Measurements from ENCODE around the gene MLPH. TPM values are rescaled to one million over a fixed set of nuclear protein-coding genes. Genes with fewer than 3 reads are reported as not detected.

Gene MLPH
- total and polyA plus RNA-seq, 12 donors = 9.7 to 60.0 (median 40.8) TPM

DNA sequence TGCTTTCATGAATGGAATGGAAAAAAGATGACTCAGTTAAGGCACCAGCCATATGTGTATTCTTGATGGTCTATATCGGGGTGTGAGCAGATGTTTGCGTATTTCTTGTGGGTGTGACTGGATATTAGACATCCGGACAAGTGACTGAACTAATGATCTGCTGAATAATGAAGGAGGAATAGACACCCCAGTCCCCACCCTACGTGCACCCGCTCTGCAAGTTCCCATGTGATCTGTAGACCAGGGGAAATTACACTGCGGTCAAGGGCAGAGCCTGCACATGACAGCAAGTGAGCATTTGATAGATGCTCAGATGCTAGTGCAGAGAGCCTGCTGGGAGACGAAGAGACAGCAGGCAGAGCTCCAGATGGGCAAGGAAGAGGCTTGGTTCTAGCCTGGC is 66.9 kb downstream of the MLPH start:
- Histone ChIP-seq H3K36me3 (peaks cover 0 to 24% (median 0%) of the 10 kb centered on the region in 9 donors), H3K27ac (no peak overlapping the region), H3K27me3 (no peaks in the 10 kb centered on the region), H3K4me3 (no peak overlapping the region), H3K9me3 (peaks cover 0 to 21% (median 11%) of the 10 kb centered on the region in 11 donors), H3K4me1 (peaks cover 0 to 4% (median 3%) of the 10 kb centered on the region in 9 donors)
- ATAC-seq (no peak), DNase-seq (no peak)
- intact Hi-C loops (cut with DNase I) = no loop called here
- no peak for TF ChIP-seq CTCF (IDR thresholded peaks at IDR 0.05)
- WGBS, 2 donors = 83 to 91% methylated on average over 7 of the region's 7 CpGs

- Histone ChIP-seq H3K4me1 (peaks cover 0 to 12% (median 9%) of the 10 kb centered on the region in 9 donors), H3K27ac (no peak overlapping the region), H3K4me3 (no peak overlapping the region), H3K9me3 (peaks cover 0 to 21% (median 11%) of the 10 kb centered on the region in 11 donors), H3K27me3 (no peaks in the 10 kb centered on the region), H3K36me3 (peaks cover 0 to 24% (median 0%) of the 10 kb centered on the region in 9 donors)
- TF ChIP-seq CTCF (IDR thresholded peaks at IDR 0.05) = no peak
- no peak for DNase-seq
- intact Hi-C loops (cut with DNase I) = no loop called here
- WGBS, 2 donors = 99 to 100% methylated on average over 1 of the region's 1 CpG
- no peak for ATAC-seq
These were observed 68.5 kb downstream of the MLPH start for GRCh38 chr2:237555560-237555959.

DNA sequence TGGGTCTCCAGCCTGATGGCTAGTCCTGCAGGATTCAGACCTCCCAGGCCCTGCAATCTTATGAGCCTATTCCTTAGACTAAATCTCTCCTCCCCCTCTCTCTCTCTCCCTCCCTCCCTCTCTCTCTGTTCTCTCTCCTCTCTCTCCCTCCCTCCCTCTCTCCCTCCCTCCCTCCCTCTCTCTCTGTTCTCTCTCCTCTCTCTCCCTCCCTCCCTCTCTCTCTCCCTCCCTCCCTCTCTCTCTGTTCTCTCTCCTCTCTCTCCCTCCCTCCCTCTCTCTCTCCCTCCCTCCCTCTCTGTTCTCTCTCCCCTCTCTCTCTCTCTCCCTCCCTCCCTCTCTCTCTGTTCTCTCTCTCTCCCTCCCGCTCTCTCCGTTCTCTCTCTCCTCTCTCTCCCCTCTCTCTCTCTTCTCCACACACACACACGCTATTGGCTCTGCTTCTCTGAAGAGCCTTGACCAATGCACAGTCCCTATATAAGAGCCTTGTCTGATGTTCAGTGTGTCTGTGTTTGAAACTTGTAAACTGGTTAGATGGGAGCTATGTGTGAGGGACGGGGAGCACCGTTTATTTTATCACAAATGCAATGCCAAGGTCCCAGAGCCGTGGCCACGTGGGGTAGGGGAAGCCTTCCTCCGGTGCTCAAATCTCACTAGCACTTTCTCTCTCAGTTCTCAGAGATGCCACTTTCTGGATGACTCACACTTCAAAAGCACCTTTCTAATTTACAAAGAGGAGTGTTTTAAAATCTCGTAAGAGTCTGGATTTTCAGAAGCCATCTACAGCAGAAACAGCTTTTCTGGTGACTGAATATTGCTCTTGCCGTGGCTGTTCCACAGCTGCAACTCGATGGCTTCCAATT is 70.0 kb downstream of the MLPH start:
- no peak for TF ChIP-seq CTCF (IDR thresholded peaks at IDR 0.05)
- whole genome bisulfite sequencing, 2 donors = 62 to 64% methylated on average over 11 of the region's 11 CpGs
- Histone ChIP-seq H3K9me3 (peaks cover 0 to 21% (median 11%) of the 10 kb centered on the region in 11 donors), H3K4me1 (peaks cover 0 to 12% (median 9%) of the 10 kb centered on the region in 9 donors), H3K27ac (no peak overlapping the region), H3K36me3 (peaks cover 0 to 24% (median 0%) of the 10 kb centered on the region in 9 donors), H3K4me3 (no peak overlapping the region), H3K27me3 (no peaks in the 10 kb centered on the region)
- intact Hi-C loops (cut with DNase I) = no loop called here
- DNase-seq (no peak), ATAC-seq (no peak)

- TF ChIP-seq CTCF (IDR thresholded peaks at IDR 0.05) = no peak
- Histone ChIP-seq H3K4me1 (peaks cover 0 to 12% (median 9%) of the 10 kb centered on the region in 9 donors), H3K36me3 (peaks cover 0 to 21% (median 0%) of the 10 kb centered on the region in 9 donors), H3K27me3 (no peaks in the 10 kb centered on the region), H3K9me3 (peaks cover 0 to 21% (median 11%) of the 10 kb centered on the region in 11 donors), H3K4me3 (no peak overlapping the region), H3K27ac (no peak overlapping the region)
- ATAC-seq (no peak), DNase-seq (no peak)
- intact Hi-C loops (cut with DNase I) = no loop called here
- 75 to 77% methylated on average over 4 of the region's 4 CpGs for WGBS, 2 donors
These were observed 70.6 kb downstream of the MLPH start for GRCh38 chr2:237557633-237558015.

All from heart right ventricle (tissue), 16 donors.